HG02852 (cell line): ENCODE measurements around the gene GAS2L1.

Experiments
- ATAC-seq: cut with Tn5 transposase; IDR thresholded peaks from one replicate; pipeline ENCODE4 v1.9.1; 2021; ENCODE audit warnings: mild to moderate bottlenecking, moderate library complexity; ENCODE audit not compliant: unreplicated experiment

GAS2L1 gene

GRCh38 chr22:29306175-29306834 lies at the start of gene GAS2L1:
GAS2L1 (plus strand) TSS chr22:29306650; CDS start chr22:29308106, 1,456 bp downstream.
- no peak for ATAC-seq

- no peak for ATAC-seq
Measured at GRCh38 chr22:29257751-29258181, 48.7 kb upstream of the GAS2L1 start.

- no peak for ATAC-seq
Measured at GRCh38 chr22:29258407-29259252, 47.8 kb upstream of the GAS2L1 start.

- ATAC-seq = no peak
Measured at GRCh38 chr22:29259253-29259899, 47.1 kb upstream of the GAS2L1 start.

GRCh38 chr22:29260031-29260560 lies 46.4 kb upstream of the GAS2L1 start:
- ATAC-seq = no peak

GRCh38 chr22:29260601-29261315 lies 45.7 kb upstream of the GAS2L1 start:
- ATAC-seq = no peak

- no peak for ATAC-seq
Measured at GRCh38 chr22:29263791-29264276, 42.6 kb upstream of the GAS2L1 start.

GRCh38 chr22:29265305-29265704 lies 41.1 kb upstream of the GAS2L1 start:
- no peak for ATAC-seq

- ATAC-seq = no peak
Measured at GRCh38 chr22:29265929-29266328, 40.5 kb upstream of the GAS2L1 start.

- no peak for ATAC-seq
Measured at GRCh38 chr22:29266564-29267461, 39.6 kb upstream of the GAS2L1 start.

- no peak for ATAC-seq
Measured at GRCh38 chr22:29267462-29267857, 39.0 kb upstream of the GAS2L1 start.

GRCh38 chr22:29267858-29268510 lies 38.5 kb upstream of the GAS2L1 start, which contains the start of the genes EWSR1 and RHBDD3:
EWSR1 (plus strand) TSS chr22:29268268; CDS start chr22:29268337, 69 bp downstream.
RHBDD3 (minus strand) TSS chr22:29267981; CDS start chr22:29265626, 2,355 bp downstream.
- ATAC-seq = peak; percentile 76

GRCh38 chr22:29268511-29269229 lies 37.8 kb upstream of the GAS2L1 start:
- peak; percentile 19 for ATAC-seq

- no peak for ATAC-seq
Measured at GRCh38 chr22:29269230-29269604, 37.2 kb upstream of the GAS2L1 start.

GRCh38 chr22:29269731-29270474 lies 36.5 kb upstream of the GAS2L1 start:
- no peak for ATAC-seq

GRCh38 chr22:29270475-29271271 lies 35.8 kb upstream of the GAS2L1 start:
- no peak for ATAC-seq

GRCh38 chr22:29272624-29273023 lies 33.8 kb upstream of the GAS2L1 start:
- no peak for ATAC-seq
